GM12891 (cell line): ENCODE measurements around the gene NGF.

Experiments
- POLR2A ChIP-seq: IDR thresholded peaks from 2 replicates; pipeline ENCODE4 v1.6.1; 2011; ENCODE audit warnings: low read depth, low read length, control low read depth
- POLR2AphosphoS5 ChIP-seq: IDR thresholded peaks from 2 replicates; pipeline ENCODE4 v1.6.1; 2011; ENCODE audit warnings: low read depth, low read length, control low read depth
- SPI1 ChIP-seq: IDR thresholded peaks from 2 replicates; pipeline ENCODE4 v1.6.1; 2011; ENCODE audit warnings: low read depth, low read length, control low read depth
- TAF1 ChIP-seq: IDR thresholded peaks from 2 replicates; pipeline ENCODE4 v1.6.1; 2011; ENCODE audit warnings: low read depth, low read length, control low read depth

- TF ChIP-seq POLR2A (no peak), SPI1 (no peak), POLR2AphosphoS5 (no peak), TAF1 (no peak)
Measured at GRCh38 chr1:115280064-115280463, 58.0 kb downstream of the NGF start.
